GM12878 (cell line): ENCODE results near the gene IFNL1. TPM values are rescaled to one million over a fixed set of nuclear protein-coding genes. Genes with fewer than 3 reads are reported as not detected.

ENCODE experiments used
- BACH1 ChIP-seq: fragments of 450-650 bp; IDR thresholded peaks from 2 replicates; pipeline ENCODE4 v1.6.1; 2017; ENCODE audit warnings: mild to moderate bottlenecking, borderline replicate concordance
- CEBPB ChIP-seq, 2 experiments: fragments of 150-350 bp in 1 of 2; IDR thresholded peaks; 2 replicates each; pipeline ENCODE4 v1.6.1; 2012 to 2014; ENCODE audit warnings: low read depth in 2 of 2, low read length in 2 of 2, borderline replicate concordance in 1 of 2, inconsistent platforms in 1 of 2
- EED ChIP-seq: sonication (generic); IDR thresholded peaks from 2 replicates; pipeline ENCODE4 v1.6.1; 2016; ENCODE audit warnings: antibody characterized with exemption, low read depth
- ELK1 ChIP-seq: IDR thresholded peaks from 2 replicates; pipeline ENCODE4 v1.6.1; 2012; ENCODE audit warnings: low read depth, low read length, improper control_type of control experiment
- NR2C2 ChIP-seq: IDR thresholded peaks from 2 replicates; pipeline ENCODE4 v1.6.1; 2011; ENCODE audit warnings: borderline replicate concordance, low read depth; ENCODE audit not compliant: control insufficient read depth, insufficient read length
- NRF1 ChIP-seq: conservative IDR thresholded peaks from 2 replicates; pipeline ENCODE4 v1.6.1; 2011; ENCODE audit warnings: mild to moderate bottlenecking, low read depth, low read length, improper control_type of control experiment
- PKNOX1 ChIP-seq: fragments of 450-650 bp; IDR thresholded peaks from 2 replicates; pipeline ENCODE4 v1.6.1; 2016; ENCODE audit warnings: mild to moderate bottlenecking
- ZBTB40 ChIP-seq: fragments of 450-650 bp; IDR thresholded peaks from 2 replicates; pipeline ENCODE4 v1.6.1; 2016; ENCODE audit warnings: mild to moderate bottlenecking, moderate library complexity, borderline replicate concordance
- polyA plus RNA-seq, 11 experiments: library from polyadenylated mRNA; depleted of rRNA in 4 of 11; unstranded in 6 of 11; stranded (reverse) in 5 of 11; fragments of >200 nt; fragmentation: Nextera tagmentation in 4 of 11; fragmentation: Illumina TruSeq in 1 of 11; extraction: Ambion mirVana in 4 of 11; extraction: Trizol in 1 of 11; gene quantifications; 1 replicate in 1 of 11; 2 replicates in 10 of 11; pipeline versions ENCODE4 v1.2.1 to v1.2.3, GENCODE V29; 2011 to 2016; ENCODE audit warnings: inconsistent platforms in 2 of 11, missing spikeins in 2 of 11, low read depth in 1 of 11
- total RNA-seq, 4 experiments: library from RNA; depleted of rRNA in 3 of 4; stranded (reverse); fragments of >200 nt in 3 of 4; fragmentation: Illumina TruSeq in 1 of 4; extraction: Trizol in 1 of 4; gene quantifications; 2 replicates each; pipeline versions ENCODE4 v1.2.1 to v1.2.3, GENCODE V29; 2013 to 2021

IFNL1 gene
- total and polyA plus RNA-seq, 10 of the 15 experiments (the other 5 are each of a cell fraction or from before 2014, with no cell fraction given), result not detected

GRCh38 chr19:39297931-39298634, 1.9 kb downstream of the IFNL1 start (continued):
- no peak for TF ChIP-seq ZBTB40
- no peak for TF ChIP-seq BACH1
- TF ChIP-seq EED, result no peak
- no peak for TF ChIP-seq NRF1
- no peak for TF ChIP-seq NR2C2
- TF ChIP-seq PKNOX1, result no peak
- TF ChIP-seq CEBPB (IDR thresholded peaks at IDR 0.05; ENCODE audit: borderline replicate concordance in 1 of 2, low read depth in 2 of 2, low read length in 2 of 2), result no peak
- no peak for TF ChIP-seq ELK1
- TF ChIP-seq, all 136 proteins: peak for 0
